GM12891 (cell line): ENCODE measurements around the gene OPRM1.
A peak's percentile ranks its signal among the peaks of the same experiment; 100 is the strongest.

Source experiments
- DNase-seq: peaks from one replicate; pipeline ENCODE4 v3.0.0; 2011; ENCODE audit warnings: low spot score; ENCODE audit not compliant: insufficient read length
- FAIRE-seq: peaks from 2 replicates; lab custom pipeline; 2011; peaks lifted over from hg19 to GRCh38; lab: Jason Lieb, UNC
- PAX5 ChIP-seq: IDR thresholded peaks from 2 replicates; pipeline ENCODE4 v1.6.1; 2011; ENCODE audit warnings: low read length, moderate library complexity, mild to moderate bottlenecking; ENCODE audit not compliant: insufficient read depth, severe bottlenecking
- POLR2A ChIP-seq: IDR thresholded peaks from 2 replicates; pipeline ENCODE4 v1.6.1; 2011; ENCODE audit warnings: low read depth, low read length, control low read depth
- POLR2AphosphoS5 ChIP-seq: IDR thresholded peaks from 2 replicates; pipeline ENCODE4 v1.6.1; 2011; ENCODE audit warnings: low read depth, low read length, control low read depth
- POU2F2 ChIP-seq: IDR thresholded peaks from 2 replicates; pipeline ENCODE4 v1.6.1; 2011; ENCODE audit warnings: low read depth, mild to moderate bottlenecking, control low read depth, low read length, moderate library complexity
- SPI1 ChIP-seq: IDR thresholded peaks from 2 replicates; pipeline ENCODE4 v1.6.1; 2011; ENCODE audit warnings: low read depth, low read length, control low read depth
- TAF1 ChIP-seq: IDR thresholded peaks from 2 replicates; pipeline ENCODE4 v1.6.1; 2011; ENCODE audit warnings: low read depth, low read length, control low read depth

The OPRM1 gene

GRCh38 chr6:154246723-154247118 lies 207.7 kb downstream of the OPRM1 start:
- no peak for DNase-seq
- FAIRE-seq, result no peak
- no peak for TF ChIP-seq POLR2A
- no peak for TF ChIP-seq SPI1
- no peak for TF ChIP-seq POU2F2
- no peak for TF ChIP-seq TAF1
- TF ChIP-seq PAX5, result no peak
- TF ChIP-seq POLR2AphosphoS5, result no peak

GRCh38 chr6:154247119-154247861 lies 208.2 kb downstream of the OPRM1 start:
- TF ChIP-seq TAF1 (no peak), POLR2A (no peak), SPI1 (no peak), POLR2AphosphoS5 (no peak), POU2F2 (no peak), PAX5 (no peak)
- FAIRE-seq (no peak), DNase-seq (no peak)

- peak; percentile 83 for FAIRE-seq
These were observed 210.7 kb downstream of the OPRM1 start for GRCh38 chr6:154249499-154250298.

GRCh38 chr6:154251116-154251515 lies 212.1 kb downstream of the OPRM1 start:
- DNase-seq (no peak), FAIRE-seq (no peak)
- TF ChIP-seq POLR2A (no peak), TAF1 (no peak), POU2F2 (no peak), SPI1 (no peak), POLR2AphosphoS5 (no peak), PAX5 (no peak)

More at GRCh38 chr6:154249499-154250298, 210.7 kb downstream of the OPRM1 start:
- no peak for DNase-seq
- TF ChIP-seq POLR2A (no peak), SPI1 (peak; percentile 83)

GRCh38 chr6:154252678-154253077 lies 213.6 kb downstream of the OPRM1 start:
- TF ChIP-seq TAF1, result no peak
- TF ChIP-seq POU2F2, result no peak
- TF ChIP-seq POLR2A, result no peak
- no peak for TF ChIP-seq PAX5
- no peak for TF ChIP-seq POLR2AphosphoS5
- no peak for TF ChIP-seq SPI1
- DNase-seq (no peak), FAIRE-seq (no peak)

- TF ChIP-seq SPI1, result no peak
- no peak for TF ChIP-seq TAF1
- TF ChIP-seq POLR2AphosphoS5, result no peak
- TF ChIP-seq POU2F2, result no peak
- no peak for TF ChIP-seq POLR2A
- no peak for DNase-seq
- FAIRE-seq, result peak; percentile 52
These were observed 218.0 kb downstream of the OPRM1 start for GRCh38 chr6:154257067-154257466.

- TF ChIP-seq TAF1, result no peak
- TF ChIP-seq PAX5, result no peak
- TF ChIP-seq POLR2AphosphoS5, result no peak
- TF ChIP-seq SPI1, result no peak
- TF ChIP-seq POU2F2, result no peak
- no peak for TF ChIP-seq POLR2A
- FAIRE-seq, result peak; percentile 63
- DNase-seq, result no peak
These were observed 219.2 kb downstream of the OPRM1 start for GRCh38 chr6:154258064-154258757.

GRCh38 chr6:154261688-154262397 lies 222.8 kb downstream of the OPRM1 start:
- FAIRE-seq, result peak; percentile 5
- DNase-seq, result no peak
- TF ChIP-seq POU2F2 (no peak), POLR2A (no peak), POLR2AphosphoS5 (no peak), PAX5 (no peak), SPI1 (no peak), TAF1 (no peak)

- DNase-seq (no peak), FAIRE-seq (no peak)
- TF ChIP-seq POLR2AphosphoS5 (no peak), SPI1 (no peak), PAX5 (no peak), POLR2A (no peak), POU2F2 (no peak), TAF1 (no peak)
These were observed 227.6 kb downstream of the OPRM1 start for GRCh38 chr6:154266560-154267099.
